ENCODE results near the gene PRRT4. TPM values are rescaled to one million over a fixed set of nuclear protein-coding genes. Genes with fewer than 3 reads are reported as not detected.

PRRT4 gene
- total RNA-seq, 1 donor from 2014 or later: not detected

DNA sequence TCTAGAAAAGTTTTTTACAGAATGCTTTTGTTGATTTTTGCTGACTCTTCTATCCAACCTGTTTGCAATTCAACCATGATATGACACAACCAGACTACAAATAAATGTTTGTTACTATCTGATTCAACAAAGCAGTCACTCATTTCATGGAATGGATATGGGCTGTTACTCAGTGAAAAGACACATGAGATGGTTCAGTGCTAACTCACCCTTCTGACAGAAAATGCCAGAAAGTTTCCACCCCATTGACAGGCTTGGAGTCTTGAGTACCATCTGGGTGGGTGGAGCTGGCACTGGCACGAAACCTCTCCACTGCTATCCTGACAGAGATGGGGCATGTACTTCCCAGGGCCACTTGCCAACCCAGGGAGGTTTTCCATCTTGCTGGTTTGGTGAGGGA is 57.3 kb downstream of the PRRT4 start:
- TF ChIP-seq, protein P1, sequence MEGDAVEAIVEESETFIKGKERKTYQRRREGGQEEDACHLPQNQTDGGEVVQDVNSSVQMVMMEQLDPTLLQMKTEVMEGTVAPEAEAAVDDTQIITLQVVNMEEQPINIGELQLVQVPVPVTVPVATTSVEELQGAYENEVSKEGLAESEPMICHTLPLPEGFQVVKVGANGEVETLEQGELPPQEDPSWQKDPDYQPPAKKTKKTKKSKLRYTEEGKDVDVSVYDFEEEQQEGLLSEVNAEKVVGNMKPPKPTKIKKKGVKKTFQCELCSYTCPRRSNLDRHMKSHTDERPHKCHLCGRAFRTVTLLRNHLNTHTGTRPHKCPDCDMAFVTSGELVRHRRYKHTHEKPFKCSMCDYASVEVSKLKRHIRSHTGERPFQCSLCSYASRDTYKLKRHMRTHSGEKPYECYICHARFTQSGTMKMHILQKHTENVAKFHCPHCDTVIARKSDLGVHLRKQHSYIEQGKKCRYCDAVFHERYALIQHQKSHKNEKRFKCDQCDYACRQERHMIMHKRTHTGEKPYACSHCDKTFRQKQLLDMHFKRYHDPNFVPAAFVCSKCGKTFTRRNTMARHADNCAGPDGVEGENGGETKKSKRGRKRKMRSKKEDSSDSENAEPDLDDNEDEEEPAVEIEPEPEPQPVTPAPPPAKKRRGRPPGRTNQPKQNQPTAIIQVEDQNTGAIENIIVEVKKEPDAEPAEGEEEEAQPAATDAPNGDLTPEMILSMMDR (IDR thresholded peaks at IDR 0.05; ENCODE audit: partially characterized antibody, unreplicated experiment): no peak
- Mint-ChIP-seq H3K4me3 (ENCODE audit: unreplicated experiment) (no peak overlapping the region), H3K4me1 (ENCODE audit: low read depth, unreplicated experiment) (peaks cover 11% of the 10 kb centered on the region), H3K36me3 (ENCODE audit: unreplicated experiment) (no peaks in the 10 kb centered on the region), H3K27me3 (ENCODE audit: unreplicated experiment) (peaks cover 2% of the 10 kb centered on the region), H3K27ac (ENCODE audit: unreplicated experiment) (no peak overlapping the region), H3K9me3 (ENCODE audit: unreplicated experiment) (no peaks in the 10 kb centered on the region)
- DNase-seq: no peak

DNA sequence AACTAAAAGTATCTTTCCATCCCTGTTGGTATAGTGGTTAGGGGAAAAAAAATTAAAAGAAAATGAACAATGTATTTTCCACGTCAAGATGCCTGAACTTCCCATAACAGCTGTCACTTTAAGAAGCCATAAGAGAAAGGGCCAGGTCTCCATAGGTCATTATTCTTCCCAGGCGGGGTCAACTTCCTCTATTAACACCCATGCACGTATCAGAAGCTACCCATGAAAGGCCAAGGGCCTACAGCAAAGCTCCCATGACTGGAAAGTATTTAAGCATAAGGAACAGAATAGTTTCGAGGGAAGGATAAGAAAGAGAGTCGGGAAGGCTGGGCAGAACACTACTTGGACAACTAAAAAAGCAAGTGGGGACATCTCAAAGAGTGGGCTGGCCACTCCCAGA is 57.8 kb downstream of the PRRT4 start:
- TF ChIP-seq, protein P1 (IDR thresholded peaks at IDR 0.05; ENCODE audit: partially characterized antibody, unreplicated experiment): no peak
- Mint-ChIP-seq H3K9me3 (ENCODE audit: unreplicated experiment) (no peaks in the 10 kb centered on the region), H3K27me3 (ENCODE audit: unreplicated experiment) (peaks cover 2% of the 10 kb centered on the region), H3K27ac (ENCODE audit: unreplicated experiment) (no peak overlapping the region), H3K4me1 (ENCODE audit: low read depth, unreplicated experiment) (peaks cover 13% of the 10 kb centered on the region), H3K4me3 (ENCODE audit: unreplicated experiment) (no peak overlapping the region), H3K36me3 (ENCODE audit: unreplicated experiment) (no peaks in the 10 kb centered on the region)
- DNase-seq: no peak

DNA sequence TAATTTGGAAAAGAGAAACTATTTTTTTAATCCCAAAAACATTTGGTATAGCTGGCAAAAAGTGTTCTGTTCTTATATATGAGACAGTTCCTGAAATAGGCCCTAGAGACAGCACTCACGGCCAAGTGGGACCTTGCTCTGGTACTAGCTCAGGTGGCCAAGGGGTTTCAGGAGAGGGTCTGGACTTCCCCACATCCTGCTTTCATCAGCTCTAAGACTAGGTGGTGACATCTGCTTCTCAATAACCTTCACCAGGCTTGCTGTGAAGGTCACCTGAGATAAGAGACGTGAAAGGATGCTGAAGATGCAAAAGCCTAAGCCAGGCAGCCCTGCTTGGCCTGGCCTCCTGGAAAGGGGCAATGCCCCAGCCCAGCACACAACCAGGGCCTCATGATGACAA is 58.4 kb downstream of the PRRT4 start:
- peaks cover 13% of the 10 kb centered on the region for H3K4me1 Mint-ChIP-seq (ENCODE audit: low read depth, unreplicated experiment)
- TF ChIP-seq, protein P1 (IDR thresholded peaks at IDR 0.05; ENCODE audit: partially characterized antibody, unreplicated experiment): no peak
- H3K27ac Mint-ChIP-seq (ENCODE audit: unreplicated experiment): no peak overlapping the region
- H3K36me3 Mint-ChIP-seq (ENCODE audit: unreplicated experiment): no peaks in the 10 kb centered on the region
- H3K4me3 Mint-ChIP-seq (ENCODE audit: unreplicated experiment): no peak overlapping the region
- no peak for DNase-seq
- H3K9me3 Mint-ChIP-seq (ENCODE audit: unreplicated experiment): no peaks in the 10 kb centered on the region
- peaks cover 2% of the 10 kb centered on the region for H3K27me3 Mint-ChIP-seq (ENCODE audit: unreplicated experiment)

DNA sequence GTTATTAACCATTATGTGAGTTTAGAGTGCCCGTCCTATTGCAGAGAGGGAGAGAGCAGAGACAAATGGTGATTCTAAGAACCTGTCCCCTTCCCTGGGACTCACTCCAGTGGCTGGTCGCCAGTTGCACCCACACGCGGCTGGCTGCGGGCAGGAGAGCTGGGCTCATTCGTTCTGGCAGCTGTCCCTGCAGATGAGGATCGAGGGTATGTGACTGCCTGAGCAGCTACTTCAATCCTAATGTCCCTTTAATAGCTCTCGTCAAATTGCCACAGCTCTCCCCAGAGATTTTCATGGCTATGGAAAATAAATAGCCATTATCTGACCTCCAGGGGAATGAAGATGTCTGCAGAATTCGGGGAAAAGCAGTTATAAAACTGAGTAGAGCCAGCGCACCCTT is 59.4 kb downstream of the PRRT4 start:
- peak; percentile 67 for DNase-seq
- Mint-ChIP-seq H3K9me3 (ENCODE audit: unreplicated experiment) (no peaks in the 10 kb centered on the region), H3K4me3 (ENCODE audit: unreplicated experiment) (no peak overlapping the region), H3K27me3 (ENCODE audit: unreplicated experiment) (peaks cover 2% of the 10 kb centered on the region), H3K4me1 (ENCODE audit: low read depth, unreplicated experiment) (peaks cover 13% of the 10 kb centered on the region), H3K36me3 (ENCODE audit: unreplicated experiment) (no peaks in the 10 kb centered on the region), H3K27ac (ENCODE audit: unreplicated experiment) (peak overlapping the region; percentile 83)
- TF ChIP-seq, protein P1 (IDR thresholded peaks at IDR 0.05; ENCODE audit: partially characterized antibody, unreplicated experiment): no peak

Other genes starting within 250 kb of the PRRT4 start
- gene LEP, start 120.4 kb downstream of the PRRT4 start, total RNA-seq (ENCODE audit: unreplicated experiment): not detected
- gene RBM28, start 17.8 kb downstream of the PRRT4 start, total RNA-seq (ENCODE audit: unreplicated experiment): 53.2 TPM
- gene IMPDH1, start 48.3 kb upstream of the PRRT4 start, total RNA-seq (ENCODE audit: unreplicated experiment): 81.7 TPM
- 24.9 TPM for gene HILPDA, start 94.2 kb upstream of the PRRT4 start, total RNA-seq (ENCODE audit: unreplicated experiment)
- 40.9 TPM for gene METTL2B, start 115.1 kb upstream of the PRRT4 start, total RNA-seq (ENCODE audit: unreplicated experiment)